GM18498 (cell line): Measurements from ENCODE around the gene OR1J1.

ENCODE experiments used
- ATAC-seq: cut with Tn5 transposase; IDR thresholded peaks from one replicate; pipeline ENCODE4 v1.9.1; 2021; ENCODE audit warnings: mild to moderate bottlenecking, moderate library complexity; ENCODE audit not compliant: unreplicated experiment

OR1J1 gene

GRCh38 chr9:122445155-122445749 lies 32.5 kb downstream of the OR1J1 start:
- no peak for ATAC-seq

- no peak for ATAC-seq
Measured at GRCh38 chr9:122444041-122444733, 33.5 kb downstream of the OR1J1 start.

GRCh38 chr9:122442568-122442967 lies 35.2 kb downstream of the OR1J1 start:
- ATAC-seq: no peak
